Transverse colon (tissue), 4 donors: ENCODE data around the gene TMEM17. TPM values are rescaled to one million over a fixed set of nuclear protein-coding genes. Genes with fewer than 3 reads are reported as not detected.

Experiments used
- DNase-seq: peaks from one replicate; pipeline ENCODE4 v3.0.0-alpha.2; 2019
- H3K27ac ChIP-seq, 4 donors: fragments of 200-600 bp; sonication (generic); 2 replicates each; pipeline ENCODE4 v1.5.1; 2016 to 2018; ENCODE audit warnings: inconsistent platforms in 4 of 4
- H3K27me3 ChIP-seq: fragments of 200-600 bp; sonication (generic); 2 replicates; pipeline ENCODE4 v1.5.1; 2017; ENCODE audit warnings: inconsistent platforms
- H3K36me3 ChIP-seq, 4 donors: fragments of 200-600 bp; sonication (generic); 2 replicates each; pipeline ENCODE4 v1.5.1; 2017 to 2019; ENCODE audit warnings: inconsistent platforms in 4 of 4
- H3K4me1 ChIP-seq, 4 donors: fragments of 200-600 bp; sonication (generic); 2 replicates each; pipeline ENCODE4 v1.5.1; 2017 to 2020; ENCODE audit warnings: inconsistent platforms in 4 of 4
- H3K4me3 ChIP-seq, 4 donors: fragments of 200-600 bp; sonication (generic); 1 replicate in 1 of 4; 2 replicates in 3 of 4; pipeline versions ENCODE4 v1.5.1 to v1.6.1; 2017 to 2019; ENCODE audit warnings: inconsistent platforms in 4 of 4
- H3K9me3 ChIP-seq, 2 donors: fragments of 200-600 bp; sonication (generic); 2 replicates each; pipeline ENCODE4 v1.5.1; 2017 to 2019; ENCODE audit warnings: inconsistent platforms in 2 of 2
- CTCF ChIP-seq, 5 experiments: fragments of 200-600 bp in 3 of 5; fragments of 450-650 bp in 2 of 5; sonication (generic) in 3 of 5; IDR thresholded peaks; 1 replicate in 2 of 5; 2 replicates in 3 of 5; pipeline ENCODE4 v1.5.1; 2016 to 2017; ENCODE audit warnings: antibody characterized with exemption in 5 of 5, inconsistent platforms in 3 of 5, mild to moderate bottlenecking in 2 of 5, moderate library complexity in 1 of 5
- EP300 ChIP-seq: sonication (generic); formaldehyde crosslinking; IDR thresholded peaks from one replicate; pipeline ENCODE4 v1.6.1; 2017; ENCODE audit warnings: antibody characterized with exemption, low read depth
- POLR2A ChIP-seq: fragments of 450-650 bp; IDR thresholded peaks from one replicate; pipeline ENCODE4 v1.6.1; 2016; ENCODE audit warnings: antibody characterized with exemption, mild to moderate bottlenecking, moderate library complexity
- POLR2AphosphoS5 ChIP-seq, 3 donors: sonication (generic); formaldehyde crosslinking; IDR thresholded peaks; one replicate each; pipeline ENCODE4 v1.6.1; 2016; ENCODE audit warnings: antibody characterized with exemption in 3 of 3
- WGBS, 2 donors: methylation state at CpG; one replicate each; pipeline ENCODE4 v1.1.5; 2018; ENCODE audit warnings: low coverage in 1 of 2; 5-methylcytosine and 5-hydroxymethylcytosine counted together
- in situ Hi-C, 4 donors: fragments of 200-750 bp; cut with MboI; loops; one replicate each; pipeline versions ENCODE4 v1.15.0 to v1.15.1; 2017; ENCODE audit warnings: low sequenced_read_pairs in 3 of 4, low pct_ligation_motif_present in 1 of 4, low pct_unique_long_range_greater_than_20kb in 1 of 4
- intact Hi-C: fragments of 100-400 bp; cut with DNase I; formaldehyde crosslinking; loops from one replicate; pipeline ENCODE4 v1.15.1; 2023; ENCODE audit warnings: low total_unique reads
- total RNA-seq, 4 donors: library from RNA; depleted of rRNA; stranded (reverse); fragments of >200 nt; gene quantifications; one replicate each; pipeline ENCODE4 v1.1.0, GENCODE V29; 2016

The TMEM17 gene
- total RNA-seq, 4 donors from 2014 or later, result 0.96 to 1.4 TPM; not detected in 2

- in situ Hi-C loops (no loop called here), intact Hi-C loops (no loop called here)
- 82 to 88% methylated on average over 1 to 2 of the region's 2 CpGs for WGBS, 2 donors
- TF ChIP-seq POLR2A, result no peak
- no peak for TF ChIP-seq EP300
- TF ChIP-seq POLR2AphosphoS5 (IDR thresholded peaks at IDR 0.05), result no peak
- no peak for TF ChIP-seq CTCF (IDR thresholded peaks at IDR 0.05)
- H3K27ac ChIP-seq, result no peak overlapping the region
- no peaks in the 10 kb centered on the region for H3K36me3 ChIP-seq
- H3K27me3 ChIP-seq, result no peaks in the 10 kb centered on the region
- no peaks in the 10 kb centered on the region for H3K9me3 ChIP-seq
- no peak for DNase-seq
- H3K4me3 ChIP-seq, result no peak overlapping the region
- H3K4me1 ChIP-seq, result peaks cover 0 to 25% (median 10%) of the 10 kb centered on the region in 4 donors
These were observed 34.6 kb downstream of the TMEM17 start for GRCh38 chr2:62471404-62471803.

GRCh38 chr2:62469548-62469947, 36.4 kb downstream of the TMEM17 start:
- H3K27ac ChIP-seq, result no peak overlapping the region
- H3K27me3 ChIP-seq, result no peaks in the 10 kb centered on the region
- peaks cover 0 to 10% (median 0%) of the 10 kb centered on the region in 4 donors for H3K4me1 ChIP-seq
- no peak for TF ChIP-seq POLR2A
- TF ChIP-seq EP300, result no peak
- TF ChIP-seq CTCF (IDR thresholded peaks at IDR 0.05), result no peak
- TF ChIP-seq POLR2AphosphoS5 (IDR thresholded peaks at IDR 0.05), result no peak
- H3K4me3 ChIP-seq, result no peak overlapping the region
- H3K9me3 ChIP-seq, result no peaks in the 10 kb centered on the region
- in situ Hi-C loops (no loop called here), intact Hi-C loops (loop anchor here (10.0 kb wide), 1 partner anchor 235 kb away; the partner anchor contains the start of gene EHBP1)
- WGBS, 2 donors, result 89% methylated on average over 2 of the region's 2 CpGs; no CpG with 5 or more reads in 1 of the 2 donors
- DNase-seq, result no peak
- H3K36me3 ChIP-seq, result no peaks in the 10 kb centered on the region

GRCh38 chr2:62469114-62469513, 36.9 kb downstream of the TMEM17 start:
- in situ Hi-C loops, result no loop called here
- Histone ChIP-seq H3K27me3 (no peaks in the 10 kb centered on the region), H3K36me3 (no peaks in the 10 kb centered on the region), H3K9me3 (no peaks in the 10 kb centered on the region), H3K27ac (no peak overlapping the region), H3K4me1 (peaks cover 0 to 6% (median 0%) of the 10 kb centered on the region in 4 donors), H3K4me3 (no peak overlapping the region)
- intact Hi-C loops, result loop anchor here (10.0 kb wide), 1 partner anchor 236 kb away; the partner anchor contains the start of gene EHBP1
- 93 to 100% methylated on average over 1 of the region's 1 CpG for WGBS, 2 donors
- TF ChIP-seq POLR2A (no peak), CTCF (IDR thresholded peaks at IDR 0.05) (no peak), EP300 (no peak), POLR2AphosphoS5 (IDR thresholded peaks at IDR 0.05) (no peak)
- no peak for DNase-seq

GRCh38 chr2:62467475-62468321, 38.3 kb downstream of the TMEM17 start:
- Histone ChIP-seq H3K4me1 (peaks cover 0 to 3% (median 0%) of the 10 kb centered on the region in 4 donors), H3K27ac (no peak overlapping the region), H3K27me3 (no peaks in the 10 kb centered on the region), H3K9me3 (no peaks in the 10 kb centered on the region), H3K4me3 (no peak overlapping the region), H3K36me3 (no peaks in the 10 kb centered on the region)
- intact Hi-C loops, result loop anchor here (10.0 kb wide), 1 partner anchor 237 kb away; the partner anchor contains the start of gene EHBP1
- TF ChIP-seq POLR2AphosphoS5 (IDR thresholded peaks at IDR 0.05), result no peak
- TF ChIP-seq CTCF (IDR thresholded peaks at IDR 0.05), result no peak
- TF ChIP-seq EP300, result no peak
- TF ChIP-seq POLR2A, result no peak
- in situ Hi-C loops, result no loop called here
- DNase-seq, result no peak
- 61 to 78% methylated on average over 3 to 8 of the region's 8 CpGs for whole genome bisulfite sequencing, 2 donors
